Measurements from ENCODE around the gene ZFYVE9.

Gene ZFYVE9

GRCh38 chr1:52210044-52210443 is 68.2 kb downstream of the ZFYVE9 start:
- TF ChIP-seq CTCF (IDR thresholded peaks at IDR 0.05; ENCODE audit: borderline replicate concordance, insufficient read depth, low read depth, low read length) = no peak

GRCh38 chr1:52216907-52217458 is 75.1 kb downstream of the ZFYVE9 start:
- TF ChIP-seq CTCF (IDR thresholded peaks at IDR 0.05; ENCODE audit: borderline replicate concordance, insufficient read depth, low read depth, low read length) = no peak

More at GRCh38 chr1:52210044-52210443, 68.2 kb downstream of the ZFYVE9 start:
- H3K4me3 ChIP-seq (ENCODE audit: low read depth, low read length) = no peak overlapping the region

GRCh38 chr1:52225174-52225573 is 83.3 kb downstream of the ZFYVE9 start:
- H3K4me3 ChIP-seq (ENCODE audit: low read depth, low read length) = no peak overlapping the region
- no peak for TF ChIP-seq CTCF (IDR thresholded peaks at IDR 0.05; ENCODE audit: borderline replicate concordance, insufficient read depth, low read depth, low read length)

More at GRCh38 chr1:52216907-52217458, 75.1 kb downstream of the ZFYVE9 start:
- H3K4me3 ChIP-seq (ENCODE audit: low read depth, low read length) = no peak overlapping the region

GRCh38 chr1:52229494-52229893 is 87.6 kb downstream of the ZFYVE9 start:
- H3K4me3 ChIP-seq (ENCODE audit: low read depth, low read length) = no peak overlapping the region
- TF ChIP-seq CTCF (IDR thresholded peaks at IDR 0.05; ENCODE audit: borderline replicate concordance, insufficient read depth, low read depth, low read length) = no peak

DNA sequence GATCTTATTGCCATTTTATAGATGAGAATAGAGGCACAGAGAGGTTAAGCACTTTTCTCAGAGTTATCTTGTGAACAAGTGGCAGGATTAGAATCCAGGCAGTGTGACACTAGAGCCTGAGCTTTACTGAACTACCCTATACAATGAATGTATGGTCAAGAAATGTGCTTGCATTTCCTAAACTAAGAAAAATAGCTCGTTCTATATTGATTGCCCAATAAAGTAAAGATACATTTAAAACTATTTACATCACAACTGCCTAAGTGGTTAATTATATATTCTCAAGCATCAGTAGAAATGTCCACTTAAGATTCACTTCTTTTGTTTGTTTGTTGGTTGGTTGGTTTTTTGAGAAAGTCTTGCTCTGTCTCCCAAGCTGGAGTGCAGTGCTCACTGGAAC is 91.6 kb downstream of the ZFYVE9 start:
- TF ChIP-seq CTCF (IDR thresholded peaks at IDR 0.05; ENCODE audit: borderline replicate concordance, insufficient read depth, low read depth, low read length) = no peak
- H3K4me3 ChIP-seq (ENCODE audit: low read depth, low read length) = no peak overlapping the region

DNA sequence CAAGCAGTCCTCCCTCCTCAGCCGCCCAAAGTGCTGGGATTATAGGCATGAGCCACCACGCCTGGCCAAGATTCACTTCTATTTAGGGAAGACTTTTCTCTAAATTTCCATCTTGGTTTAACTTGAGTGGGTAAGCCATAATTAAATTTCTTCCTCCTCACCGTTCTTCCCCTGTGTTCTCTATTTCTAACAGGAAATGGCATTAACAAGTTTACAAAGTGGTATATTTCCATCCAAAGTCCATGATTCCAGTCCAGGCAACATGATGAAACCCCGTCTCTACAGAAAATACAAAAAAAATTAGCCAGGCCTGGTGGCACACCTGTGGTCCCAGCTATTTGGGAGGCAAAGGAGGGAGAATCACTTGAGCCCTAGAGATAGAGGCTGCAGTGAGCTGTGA is 92.1 kb downstream of the ZFYVE9 start:
- H3K4me3 ChIP-seq (ENCODE audit: low read depth, low read length) = no peak overlapping the region
- TF ChIP-seq CTCF (IDR thresholded peaks at IDR 0.05; ENCODE audit: borderline replicate concordance, insufficient read depth, low read depth, low read length) = no peak

DNA sequence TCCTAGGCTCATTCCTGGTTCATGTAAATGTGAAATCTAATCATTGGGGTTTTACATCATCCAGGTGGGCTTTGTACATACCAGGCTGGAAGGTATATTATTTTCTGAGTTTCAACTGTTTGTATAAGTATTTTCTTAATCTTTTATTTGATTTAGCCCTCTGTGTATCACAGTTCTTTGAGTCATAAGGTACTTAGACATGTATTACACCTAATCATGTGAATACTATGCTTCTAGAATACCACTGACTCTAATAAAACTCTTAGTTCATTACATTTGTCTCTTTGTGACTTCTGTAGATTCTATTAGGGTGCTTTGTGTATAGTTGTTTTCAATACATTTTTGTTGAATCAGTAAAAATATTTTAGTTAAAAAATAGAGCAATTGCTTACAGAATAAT is 92.8 kb downstream of the ZFYVE9 start:
- no peak overlapping the region for H3K4me3 ChIP-seq (ENCODE audit: low read depth, low read length)

More for the DNA sequence above, 92.8 kb downstream of the ZFYVE9 start:
- TF ChIP-seq CTCF (IDR thresholded peaks at IDR 0.05; ENCODE audit: borderline replicate concordance, insufficient read depth, low read depth, low read length) = no peak

Data from GM12875 (cell line).